HepG2 (cell line): ENCODE measurements around the gene BPHL. TPM values are rescaled to one million over a fixed set of nuclear protein-coding genes. Genes with fewer than 3 reads are reported as not detected.
A peak's percentile ranks its signal among the peaks of the same experiment; 100 is the strongest.

Experiments
- ELF3 ChIP-seq: IDR thresholded peaks from 2 replicates; pipeline ENCODE4 v1.6.1; 2016; ENCODE audit warnings: missing genetic modification reagents, missing compliant biosample characterization
- ETV5 ChIP-seq: IDR thresholded peaks from 2 replicates; pipeline ENCODE4 v1.6.1; 2018; ENCODE audit warnings: missing biosample characterization, missing genetic modification reagents, inconsistent platforms, borderline replicate concordance
- HCFC1 ChIP-seq: fragments of 150-350 bp; IDR thresholded peaks from 2 replicates; pipeline ENCODE4 v1.6.1; 2014; ENCODE audit warnings: low read depth, low read length
- MTA3 ChIP-seq: sonication (generic); formaldehyde crosslinking; IDR thresholded peaks from 2 replicates; pipeline ENCODE4 v1.4.0; 2020; ENCODE audit warnings: missing genetic modification reagents
- NCOR1 ChIP-seq: fragments of 200-600 bp; sonication (generic); IDR thresholded peaks from 2 replicates; pipeline ENCODE4 v1.7.0; 2017; ENCODE audit warnings: antibody characterized with exemption, low read length, borderline replicate concordance
- RBM22 ChIP-seq: fragments of 200-400 bp; formaldehyde crosslinking; optimal IDR thresholded peaks from 2 replicates; pipeline ENCODE3; 2017; ENCODE audit warnings: mild to moderate bottlenecking, low read length, moderate library complexity
- SETDB1 ChIP-seq: sonication (generic); formaldehyde crosslinking; IDR thresholded peaks from 2 replicates; pipeline ENCODE4 v1.5.1; 2020; ENCODE audit warnings: missing genetic modification reagents, mild to moderate bottlenecking, borderline replicate concordance
- SIN3A ChIP-seq: IDR thresholded peaks from 2 replicates; pipeline ENCODE4 v1.6.1; 2011; ENCODE audit warnings: low read depth, mild to moderate bottlenecking, control low read depth, low read length, borderline replicate concordance
- SOX13 ChIP-seq, 3 experiments: fragments of 450-650 bp in 1 of 3; sonication (generic) in 1 of 3; formaldehyde crosslinking in 1 of 3; IDR thresholded peaks in 2 of 3; conservative IDR thresholded peaks in 1 of 3; 2 replicates each; pipeline versions ENCODE4 v1.5.0 to v1.6.1; 2016 to 2020; ENCODE audit warnings: antibody characterized with exemption in 1 of 3, mild to moderate bottlenecking in 1 of 3, missing compliant biosample characterization in 1 of 3, missing genetic modification reagents in 1 of 3, moderate library complexity in 1 of 3
- SSRP1 ChIP-seq: IDR thresholded peaks from 2 replicates; pipeline ENCODE4 v1.6.1; 2016; ENCODE audit warnings: control low read depth
- TCF12 ChIP-seq, 2 experiments: fragments of 450-650 bp in 1 of 2; sonication (generic) in 1 of 2; formaldehyde crosslinking in 1 of 2; IDR thresholded peaks; 2 replicates each; pipeline versions ENCODE4 v1.6.1 to v1.8.0; 2017 to 2022; ENCODE audit warnings: antibody characterized with exemption in 1 of 2, mild to moderate bottlenecking in 1 of 2, missing genetic modification reagents in 1 of 2, moderate library complexity in 1 of 2
- ZEB1 ChIP-seq: IDR thresholded peaks from 2 replicates; pipeline ENCODE4 v1.6.1; 2012; ENCODE audit warnings: mild to moderate bottlenecking, low read depth, inconsistent platforms; ENCODE audit not compliant: insufficient replicate concordance
- ZNF3 ChIP-seq: IDR thresholded peaks from 2 replicates; pipeline ENCODE4 v1.7.0; 2017; ENCODE audit warnings: inconsistent platforms
- polyA plus RNA-seq, 8 experiments: library from polyadenylated mRNA; depleted of rRNA in 3 of 8; stranded (reverse) in 7 of 8; unstranded in 1 of 8; fragments of >200 nt; fragmentation: Illumina TruSeq in 4 of 8; extraction: Trizol in 4 of 8; gene quantifications; 2 replicates each; pipeline versions ENCODE4 v1.2.1 to v1.2.3, GENCODE V29; 2011 to 2016; ENCODE audit warnings: low read depth in 4 of 8, missing spikeins in 1 of 8, mixed read lengths in 1 of 8; ENCODE audit not compliant: insufficient read depth in 1 of 8
- total RNA-seq, 5 experiments: library from RNA; depleted of rRNA; stranded (reverse); fragments of >200 nt; fragmentation: Illumina TruSeq; extraction: Trizol; gene quantifications; 2 replicates each; pipeline ENCODE4 v1.2.3, GENCODE V29; 2016; ENCODE audit warnings: low read depth in 1 of 5
- TF ChIP-seq, protein P1 (sequence below): sonication (generic); formaldehyde crosslinking; IDR thresholded peaks from 2 replicates; pipeline ENCODE4 v1.4.0; 2020; ENCODE audit warnings: low read depth, missing genetic modification reagents
- TF ChIP-seq, protein P2 (sequence below): sonication (generic); formaldehyde crosslinking; IDR thresholded peaks from 2 replicates; pipeline ENCODE4 v1.9.0; 2022; ENCODE audit warnings: low read depth, missing genetic modification reagents
- TF ChIP-seq, protein P3 (sequence below): sonication (generic); formaldehyde crosslinking; IDR thresholded peaks from 2 replicates; pipeline ENCODE4 v1.4.0; 2020; ENCODE audit warnings: missing genetic modification reagents
- TF ChIP-seq, protein P4 (sequence below): sonication (generic); formaldehyde crosslinking; IDR thresholded peaks from 2 replicates; pipeline ENCODE4 v1.4.0; 2020; ENCODE audit warnings: missing genetic modification reagents

The BPHL gene
- total and polyA plus RNA-seq, 2 of the 13 experiments (the other 11 are each of a cell fraction or from before 2014, with no cell fraction given): 37.8 to 39.5 TPM

DNA sequence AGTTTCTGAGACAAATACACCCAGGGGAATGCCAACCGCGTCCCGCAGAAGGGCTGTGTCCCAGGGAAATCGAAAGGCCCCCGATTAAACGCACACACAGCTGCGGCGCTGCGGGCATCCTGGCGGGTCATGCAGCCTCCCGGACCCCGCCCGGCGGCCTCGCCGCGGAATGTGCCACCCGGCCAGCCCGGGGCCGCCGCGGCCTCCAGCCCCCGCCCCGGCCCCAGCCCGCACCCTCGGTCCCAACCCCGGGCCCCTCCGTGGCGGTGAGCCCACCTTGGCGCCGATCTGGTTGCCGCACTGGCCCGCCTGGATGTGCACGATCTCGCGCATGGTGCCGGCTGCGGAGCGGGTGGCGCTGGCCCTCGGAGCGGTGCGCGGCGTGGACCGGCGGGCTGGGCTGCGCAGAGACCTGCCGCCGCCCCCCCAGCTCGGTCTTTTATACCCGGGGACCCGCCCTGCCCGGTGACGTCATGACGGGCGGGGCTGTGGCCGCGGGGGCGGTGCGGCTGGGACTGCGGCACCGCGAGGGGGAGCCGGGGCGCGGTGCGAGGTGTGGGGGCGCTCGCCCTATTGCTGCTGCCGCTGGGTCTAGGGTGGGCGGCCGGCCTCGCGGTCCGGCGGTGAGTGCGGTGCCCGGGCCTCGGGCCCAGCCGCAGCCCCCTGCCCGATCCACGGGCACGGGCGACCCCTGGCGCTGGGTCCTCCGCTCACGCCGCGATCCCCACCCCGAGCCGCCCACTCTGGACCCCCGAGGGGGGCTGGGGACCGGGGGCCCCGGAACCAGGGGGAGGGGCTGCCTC is 38.8 kb downstream of the BPHL start, which contains the start of gene TUBB2A (continued):
- TF ChIP-seq, protein P1, sequence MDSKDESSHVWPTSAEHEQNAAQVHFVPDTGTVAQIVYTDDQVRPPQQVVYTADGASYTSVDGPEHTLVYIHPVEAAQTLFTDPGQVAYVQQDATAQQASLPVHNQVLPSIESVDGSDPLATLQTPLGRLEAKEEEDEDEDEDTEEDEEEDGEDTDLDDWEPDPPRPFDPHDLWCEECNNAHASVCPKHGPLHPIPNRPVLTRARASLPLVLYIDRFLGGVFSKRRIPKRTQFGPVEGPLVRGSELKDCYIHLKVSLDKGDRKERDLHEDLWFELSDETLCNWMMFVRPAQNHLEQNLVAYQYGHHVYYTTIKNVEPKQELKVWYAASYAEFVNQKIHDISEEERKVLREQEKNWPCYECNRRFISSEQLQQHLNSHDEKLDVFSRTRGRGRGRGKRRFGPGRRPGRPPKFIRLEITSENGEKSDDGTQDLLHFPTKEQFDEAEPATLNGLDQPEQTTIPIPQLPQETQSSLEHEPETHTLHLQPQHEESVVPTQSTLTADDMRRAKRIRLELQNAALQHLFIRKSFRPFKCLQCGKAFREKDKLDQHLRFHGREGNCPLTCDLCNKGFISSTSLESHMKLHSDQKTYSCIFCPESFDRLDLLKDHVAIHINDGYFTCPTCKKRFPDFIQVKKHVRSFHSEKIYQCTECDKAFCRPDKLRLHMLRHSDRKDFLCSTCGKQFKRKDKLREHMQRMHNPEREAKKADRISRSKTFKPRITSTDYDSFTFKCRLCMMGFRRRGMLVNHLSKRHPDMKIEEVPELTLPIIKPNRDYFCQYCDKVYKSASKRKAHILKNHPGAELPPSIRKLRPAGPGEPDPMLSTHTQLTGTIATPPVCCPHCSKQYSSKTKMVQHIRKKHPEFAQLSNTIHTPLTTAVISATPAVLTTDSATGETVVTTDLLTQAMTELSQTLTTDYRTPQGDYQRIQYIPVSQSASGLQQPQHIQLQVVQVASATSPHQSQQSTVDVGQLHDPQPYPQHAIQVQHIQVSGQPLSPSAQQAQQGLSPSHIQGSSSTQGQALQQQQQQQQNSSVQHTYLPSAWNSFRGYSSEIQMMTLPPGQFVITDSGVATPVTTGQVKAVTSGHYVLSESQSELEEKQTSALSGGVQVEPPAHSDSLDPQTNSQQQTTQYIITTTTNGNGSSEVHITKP (CRISPR knock-in tag): no peak
- TF ChIP-seq SIN3A (peak; percentile 45; the same call in 1 of the 2 replicates), TCF12 (IDR thresholded peaks at IDR 0.05) (no peak), TCF12 (CRISPR knock-in tag; IDR thresholded peaks at IDR 0.05) (peak; percentile 70), RBM22 (no peak), HCFC1 (no peak; the same call in 1 of the 2 replicates), ZEB1 (no peak), SOX13 (IDR thresholded peaks at IDR 0.05) (no peak), SOX13 (CRISPR knock-in tag; conservative IDR thresholded peaks at IDR 0.05 in 1 of 2, IDR thresholded peaks at IDR 0.05 in 1 of 2) (no peak; a peak in 1 of 4 replicates), MTA3 (CRISPR knock-in tag) (no peak), NCOR1 (no peak), ZNF3 (CRISPR knock-in tag) (no peak), ELF3 (peak; percentile 71), SETDB1 (CRISPR knock-in tag) (no peak), SSRP1 (CRISPR knock-in tag) (no peak), ETV5 (CRISPR knock-in tag) (peak; percentile 58; the same call in 1 of the 2 replicates)
- TF ChIP-seq, protein P2, sequence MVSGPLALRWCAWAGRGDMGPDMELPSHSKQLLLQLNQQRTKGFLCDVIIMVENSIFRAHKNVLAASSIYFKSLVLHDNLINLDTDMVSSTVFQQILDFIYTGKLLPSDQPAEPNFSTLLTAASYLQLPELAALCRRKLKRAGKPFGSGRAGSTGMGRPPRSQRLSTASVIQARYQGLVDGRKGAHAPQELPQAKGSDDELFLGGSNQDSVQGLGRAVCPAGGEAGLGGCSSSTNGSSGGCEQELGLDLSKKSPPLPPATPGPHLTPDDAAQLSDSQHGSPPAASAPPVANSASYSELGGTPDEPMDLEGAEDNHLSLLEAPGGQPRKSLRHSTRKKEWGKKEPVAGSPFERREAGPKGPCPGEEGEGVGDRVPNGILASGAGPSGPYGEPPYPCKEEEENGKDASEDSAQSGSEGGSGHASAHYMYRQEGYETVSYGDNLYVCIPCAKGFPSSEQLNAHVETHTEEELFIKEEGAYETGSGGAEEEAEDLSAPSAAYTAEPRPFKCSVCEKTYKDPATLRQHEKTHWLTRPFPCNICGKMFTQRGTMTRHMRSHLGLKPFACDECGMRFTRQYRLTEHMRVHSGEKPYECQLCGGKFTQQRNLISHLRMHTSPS (CRISPR knock-in tag): no peak; the same call in 1 of the 2 replicates
- TF ChIP-seq, protein P3, sequence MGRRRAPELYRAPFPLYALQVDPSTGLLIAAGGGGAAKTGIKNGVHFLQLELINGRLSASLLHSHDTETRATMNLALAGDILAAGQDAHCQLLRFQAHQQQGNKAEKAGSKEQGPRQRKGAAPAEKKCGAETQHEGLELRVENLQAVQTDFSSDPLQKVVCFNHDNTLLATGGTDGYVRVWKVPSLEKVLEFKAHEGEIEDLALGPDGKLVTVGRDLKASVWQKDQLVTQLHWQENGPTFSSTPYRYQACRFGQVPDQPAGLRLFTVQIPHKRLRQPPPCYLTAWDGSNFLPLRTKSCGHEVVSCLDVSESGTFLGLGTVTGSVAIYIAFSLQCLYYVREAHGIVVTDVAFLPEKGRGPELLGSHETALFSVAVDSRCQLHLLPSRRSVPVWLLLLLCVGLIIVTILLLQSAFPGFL (CRISPR knock-in tag): no peak
- TF ChIP-seq, protein P4, sequence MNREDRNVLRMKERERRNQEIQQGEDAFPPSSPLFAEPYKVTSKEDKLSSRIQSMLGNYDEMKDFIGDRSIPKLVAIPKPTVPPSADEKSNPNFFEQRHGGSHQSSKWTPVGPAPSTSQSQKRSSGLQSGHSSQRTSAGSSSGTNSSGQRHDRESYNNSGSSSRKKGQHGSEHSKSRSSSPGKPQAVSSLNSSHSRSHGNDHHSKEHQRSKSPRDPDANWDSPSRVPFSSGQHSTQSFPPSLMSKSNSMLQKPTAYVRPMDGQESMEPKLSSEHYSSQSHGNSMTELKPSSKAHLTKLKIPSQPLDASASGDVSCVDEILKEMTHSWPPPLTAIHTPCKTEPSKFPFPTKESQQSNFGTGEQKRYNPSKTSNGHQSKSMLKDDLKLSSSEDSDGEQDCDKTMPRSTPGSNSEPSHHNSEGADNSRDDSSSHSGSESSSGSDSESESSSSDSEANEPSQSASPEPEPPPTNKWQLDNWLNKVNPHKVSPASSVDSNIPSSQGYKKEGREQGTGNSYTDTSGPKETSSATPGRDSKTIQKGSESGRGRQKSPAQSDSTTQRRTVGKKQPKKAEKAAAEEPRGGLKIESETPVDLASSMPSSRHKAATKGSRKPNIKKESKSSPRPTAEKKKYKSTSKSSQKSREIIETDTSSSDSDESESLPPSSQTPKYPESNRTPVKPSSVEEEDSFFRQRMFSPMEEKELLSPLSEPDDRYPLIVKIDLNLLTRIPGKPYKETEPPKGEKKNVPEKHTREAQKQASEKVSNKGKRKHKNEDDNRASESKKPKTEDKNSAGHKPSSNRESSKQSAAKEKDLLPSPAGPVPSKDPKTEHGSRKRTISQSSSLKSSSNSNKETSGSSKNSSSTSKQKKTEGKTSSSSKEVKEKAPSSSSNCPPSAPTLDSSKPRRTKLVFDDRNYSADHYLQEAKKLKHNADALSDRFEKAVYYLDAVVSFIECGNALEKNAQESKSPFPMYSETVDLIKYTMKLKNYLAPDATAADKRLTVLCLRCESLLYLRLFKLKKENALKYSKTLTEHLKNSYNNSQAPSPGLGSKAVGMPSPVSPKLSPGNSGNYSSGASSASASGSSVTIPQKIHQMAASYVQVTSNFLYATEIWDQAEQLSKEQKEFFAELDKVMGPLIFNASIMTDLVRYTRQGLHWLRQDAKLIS: no peak
